HG03108 (cell line): ENCODE results near the gene ZNFX1.

Experiments
- ATAC-seq: cut with Tn5 transposase; IDR thresholded peaks from one replicate; pipeline ENCODE4 v1.9.1; 2021; ENCODE audit warnings: moderate library complexity; ENCODE audit not compliant: unreplicated experiment

The ZNFX1 gene

GRCh38 chr20:49279677-49280462, 2.0 kb upstream of the ZNFX1 start:
- no peak for ATAC-seq

GRCh38 chr20:49278818-49279676, 1.2 kb upstream of the ZNFX1 start:
- ATAC-seq, result no peak

DNA sequence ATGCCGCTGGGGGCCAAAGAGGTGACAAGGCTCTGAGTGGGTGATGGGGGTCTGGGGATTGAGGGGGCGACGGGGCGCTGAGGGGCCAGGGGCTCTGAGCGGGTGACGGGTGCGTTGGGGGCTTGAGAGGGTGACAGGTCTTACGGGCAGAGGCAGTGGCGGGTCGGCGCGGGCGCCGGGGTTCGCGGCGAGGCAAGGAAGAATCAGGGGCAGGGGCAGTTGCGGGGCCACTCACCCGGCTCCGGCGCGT, 146 bp downstream of the ZNFX1 start:
- no peak for ATAC-seq

DNA sequence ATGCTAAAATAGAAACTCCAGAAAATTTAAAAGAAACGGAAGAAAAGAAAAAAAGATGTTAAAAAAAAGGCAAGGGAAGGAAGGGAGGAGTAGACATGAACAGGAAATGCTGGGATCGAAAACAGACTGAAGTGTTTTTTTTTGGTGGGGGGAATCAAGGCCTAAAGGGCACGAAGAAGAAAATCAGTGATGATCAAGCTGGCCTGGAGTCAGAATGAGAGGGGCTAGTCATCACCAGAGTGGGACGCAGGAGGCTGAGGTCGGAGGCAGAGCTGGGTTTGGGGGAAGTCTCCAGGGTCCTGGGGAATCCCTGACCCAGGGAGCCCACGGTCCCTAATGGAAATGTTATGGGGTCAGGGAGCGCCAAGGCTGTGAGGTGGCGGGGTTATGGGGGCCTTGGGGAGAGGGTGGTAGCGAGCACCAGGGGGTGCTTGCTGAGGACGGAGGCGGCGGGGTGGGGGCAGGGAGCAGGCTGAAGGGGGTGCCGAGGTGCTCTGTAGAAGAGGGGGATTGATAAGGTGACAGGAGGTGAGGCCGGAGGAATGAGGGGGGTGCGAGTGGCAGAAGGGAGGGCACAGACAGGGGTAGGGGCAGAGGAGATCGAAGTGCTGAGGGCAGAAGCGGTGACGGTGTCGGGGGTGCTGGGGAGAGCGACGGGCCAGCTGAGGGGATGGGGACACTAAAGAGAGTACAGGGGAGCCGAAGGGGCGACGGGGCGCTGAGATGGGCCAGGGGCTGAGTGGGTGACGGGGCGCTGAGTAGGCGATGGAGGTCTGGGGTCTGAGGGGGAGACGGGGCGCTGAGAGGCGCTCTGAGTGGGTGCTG, 684 bp downstream of the ZNFX1 start:
- ATAC-seq, result no peak

- ATAC-seq, result no peak
These were observed 1.5 kb downstream of the ZNFX1 start for GRCh38 chr20:49276161-49276960.

DNA sequence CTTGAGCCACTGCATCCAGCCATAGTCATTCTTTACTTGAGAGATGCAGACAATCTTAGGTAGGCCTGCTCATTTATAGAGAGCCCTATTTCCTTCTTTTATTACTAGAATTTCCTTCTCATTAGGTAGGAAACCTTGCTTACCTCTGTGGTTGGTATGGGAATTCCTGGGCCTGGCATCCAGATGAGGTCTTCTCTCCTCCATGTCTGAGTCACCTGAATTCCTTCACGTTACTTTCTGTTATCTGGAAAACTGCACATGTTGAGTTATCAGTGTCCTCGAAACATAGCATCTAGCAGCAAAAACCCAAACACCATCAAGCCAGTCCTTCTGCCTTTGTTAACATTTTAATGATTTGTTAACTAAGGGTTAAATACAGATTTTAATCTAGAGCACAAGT, 2.2 kb downstream of the ZNFX1 start:
- no peak for ATAC-seq

- ATAC-seq, result no peak
These were observed 2.6 kb downstream of the ZNFX1 start for GRCh38 chr20:49275216-49275615.

DNA sequence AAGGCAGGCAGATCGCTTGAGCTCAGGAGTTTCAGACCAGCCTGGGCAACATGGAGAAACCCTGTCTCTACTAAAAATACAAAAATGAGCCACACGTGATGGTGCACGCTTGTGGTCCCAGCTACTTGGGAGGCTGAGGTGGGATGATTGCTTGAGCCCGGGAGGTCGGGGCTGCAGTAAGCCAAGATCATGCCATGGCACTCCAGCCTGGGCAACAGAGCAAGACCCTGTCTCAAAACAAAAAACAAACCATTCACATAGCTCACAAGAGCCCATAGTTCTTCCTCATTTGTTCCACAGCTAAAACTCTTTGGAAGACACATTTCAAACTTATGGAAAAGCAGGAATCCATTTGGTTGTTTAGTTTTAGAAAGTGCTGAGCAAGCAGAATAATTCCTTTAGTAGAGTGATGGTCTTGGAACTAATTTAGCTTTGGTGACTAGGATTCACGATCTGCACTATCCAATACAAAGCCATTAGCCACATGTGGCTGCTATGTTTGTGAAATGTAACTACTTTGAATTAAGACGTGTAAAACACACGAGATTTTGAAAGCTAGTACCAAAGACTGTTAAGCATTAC, 4.1 kb downstream of the ZNFX1 start:
- ATAC-seq, result no peak

GRCh38 chr20:49272654-49273053, 5.2 kb downstream of the ZNFX1 start:
- ATAC-seq, result peak; percentile 33

DNA sequence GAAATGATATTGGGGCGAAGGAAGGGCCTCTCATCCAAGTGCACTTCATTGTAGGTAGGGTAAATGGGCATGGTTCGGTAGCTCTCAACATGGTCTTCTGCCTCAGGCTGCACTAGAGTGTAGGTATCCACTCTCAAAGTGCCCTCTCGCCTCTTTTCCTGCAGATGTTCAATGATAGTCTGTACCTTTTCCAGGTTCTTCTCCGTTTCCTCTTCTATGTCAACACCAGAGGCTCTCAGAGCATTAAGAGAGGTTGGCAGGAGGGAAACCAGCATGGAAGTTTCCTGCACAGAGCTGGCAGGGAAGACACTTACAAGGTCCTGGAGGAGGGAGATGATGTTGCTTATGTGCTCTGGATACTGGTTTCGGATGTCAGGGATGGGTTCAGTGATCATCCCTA, 7.1 kb downstream of the ZNFX1 start:
- no peak for ATAC-seq

GRCh38 chr20:49270177-49270576, 7.7 kb downstream of the ZNFX1 start:
- ATAC-seq, result no peak

GRCh38 chr20:49268600-49269365, 9.1 kb downstream of the ZNFX1 start:
- ATAC-seq, result no peak

DNA sequence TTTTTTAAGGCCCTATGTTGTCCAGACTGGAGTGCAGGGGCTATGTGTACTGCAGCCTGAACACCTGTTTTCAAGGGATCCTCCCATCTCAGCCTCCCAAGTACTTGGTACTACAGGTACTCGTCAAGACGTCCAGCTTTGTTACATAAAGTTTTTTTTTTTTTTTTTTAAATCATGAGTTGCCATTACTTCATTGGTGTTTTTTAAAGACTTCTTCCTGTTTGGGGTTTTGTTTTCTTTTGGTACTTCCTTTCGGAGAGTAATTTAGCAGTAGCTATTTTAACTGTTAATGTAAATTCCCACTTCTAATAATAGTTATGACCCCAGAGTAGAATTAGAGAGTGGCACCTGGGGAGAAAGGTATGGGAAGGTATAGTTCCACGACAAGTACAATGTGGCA, 10.5 kb downstream of the ZNFX1 start:
- ATAC-seq, result no peak

DNA sequence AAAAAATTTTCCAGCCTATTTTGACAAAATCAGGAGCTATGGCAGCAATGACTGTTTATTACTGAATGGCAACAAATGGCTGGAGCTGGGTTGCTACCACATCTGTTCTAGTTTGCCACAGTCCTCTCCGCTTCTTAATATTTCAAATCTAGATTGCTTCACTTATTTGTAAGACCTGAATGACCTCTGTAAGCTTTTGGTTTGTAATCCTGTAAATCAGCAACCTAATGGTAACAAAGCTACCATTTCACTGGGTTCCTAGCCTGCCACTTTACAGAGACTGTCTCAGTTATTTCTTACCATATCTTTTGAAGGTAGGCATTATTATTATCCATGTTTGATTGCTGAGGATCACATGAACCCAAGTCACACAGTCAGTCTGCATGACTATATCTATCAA, 15.4 kb downstream of the ZNFX1 start:
- no peak for ATAC-seq

DNA sequence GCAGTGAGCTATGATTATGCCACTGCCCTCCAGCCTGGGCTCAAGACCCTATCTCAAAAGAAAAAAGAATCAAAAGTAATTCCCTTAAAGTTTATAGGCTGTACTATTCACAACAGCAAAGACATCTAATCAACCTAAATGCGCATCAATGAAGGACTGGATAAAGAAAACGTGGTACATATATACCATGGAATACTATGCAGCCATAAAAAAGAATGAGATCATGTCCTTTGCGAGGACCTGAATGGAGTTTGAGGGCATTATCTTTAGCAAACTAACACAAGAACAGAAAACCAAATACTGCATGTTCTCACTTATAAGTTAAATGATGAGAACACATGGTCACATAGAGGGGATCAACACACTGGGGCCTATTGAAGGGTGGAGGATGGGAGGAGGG, 16.7 kb downstream of the ZNFX1 start:
- ATAC-seq, result no peak

- ATAC-seq, result no peak
These were observed 17.6 kb downstream of the ZNFX1 start for GRCh38 chr20:49260218-49260617.

- ATAC-seq, result no peak
These were observed 18.1 kb downstream of the ZNFX1 start for GRCh38 chr20:49259799-49260198.

GRCh38 chr20:49259284-49259683, 18.6 kb downstream of the ZNFX1 start:
- ATAC-seq, result no peak

GRCh38 chr20:49256261-49256660, 21.6 kb downstream of the ZNFX1 start:
- no peak for ATAC-seq
